GM21737 (cell line): Measurements from ENCODE around the gene TUBA8.
"Not testable (repeated sequence)": the region's sequence is repeated elsewhere in the genome, so short reads cannot be mapped to it uniquely, and the experiment has no call there.

Source experiments
- ATAC-seq: cut with Tn5 transposase; IDR thresholded peaks from one replicate; pipeline ENCODE4 v1.9.1; 2021; ENCODE audit warnings: mild to moderate bottlenecking, moderate library complexity; ENCODE audit not compliant: unreplicated experiment

Gene TUBA8

GRCh38 chr22:18123476-18124025 is 12.9 kb downstream of the TUBA8 start:
- not testable (repeated sequence) for ATAC-seq

- ATAC-seq: no peak
Observed at GRCh38 chr22:18126606-18127005, 16.0 kb downstream of the TUBA8 start.

GRCh38 chr22:18130018-18130417 is 19.4 kb downstream of the TUBA8 start:
- ATAC-seq: no peak

GRCh38 chr22:18130699-18131429 is 20.3 kb downstream of the TUBA8 start:
- ATAC-seq: no peak

GRCh38 chr22:18133452-18133851 is 22.8 kb downstream of the TUBA8 start:
- ATAC-seq: no peak

- no peak for ATAC-seq
Observed at GRCh38 chr22:18136563-18137320, 26.1 kb downstream of the TUBA8 start.

- not testable (repeated sequence) for ATAC-seq
Observed at GRCh38 chr22:18141004-18141403, 30.4 kb downstream of the TUBA8 start.

GRCh38 chr22:18144105-18144504 is 33.5 kb downstream of the TUBA8 start:
- no peak for ATAC-seq

GRCh38 chr22:18145676-18146388 is 35.2 kb downstream of the TUBA8 start:
- no peak for ATAC-seq

GRCh38 chr22:18146389-18146753 is 35.8 kb downstream of the TUBA8 start:
- ATAC-seq: no peak

- ATAC-seq: no peak
Observed at GRCh38 chr22:18147791-18148190, 37.2 kb downstream of the TUBA8 start.

GRCh38 chr22:18148293-18148965 is 37.8 kb downstream of the TUBA8 start:
- ATAC-seq: no peak

- no peak for ATAC-seq
Observed at GRCh38 chr22:18152519-18152918, 41.9 kb downstream of the TUBA8 start.

GRCh38 chr22:18154821-18155390 is 44.3 kb downstream of the TUBA8 start:
- no peak for ATAC-seq

GRCh38 chr22:18155546-18155945 is 44.9 kb downstream of the TUBA8 start:
- ATAC-seq: not testable (repeated sequence)

- ATAC-seq: no peak
Observed at GRCh38 chr22:18156878-18157713, 46.5 kb downstream of the TUBA8 start.

- no peak for ATAC-seq
Observed at GRCh38 chr22:18157714-18158028, 47.1 kb downstream of the TUBA8 start.

GRCh38 chr22:18160641-18161040 is 50.0 kb downstream of the TUBA8 start:
- ATAC-seq: not testable (repeated sequence)

GRCh38 chr22:18163843-18164242 is 53.2 kb downstream of the TUBA8 start:
- peak; percentile 70 for ATAC-seq

GRCh38 chr22:18164584-18164983 is 54.0 kb downstream of the TUBA8 start:
- not testable (repeated sequence) for ATAC-seq
